Glutamatergic neuron (in vitro differentiated cells): ENCODE measurements around the gene MXD4. TPM values are rescaled to one million over a fixed set of nuclear protein-coding genes. Genes with fewer than 3 reads are reported as not detected.

Experiments
- DNase-seq: peaks from one replicate; pipeline ENCODE4 v3.0.0; 2022
- H3K27ac Mint-ChIP-seq: one replicate; pipeline ENCODE4 v1.8.0; 2020; ENCODE audit warnings: mild to moderate bottlenecking, mixed read lengths, inconsistent platforms; ENCODE audit not compliant: unreplicated experiment
- H3K27me3 Mint-ChIP-seq: one replicate; pipeline ENCODE4 v1.8.0; 2020; ENCODE audit warnings: mild to moderate bottlenecking, moderate library complexity, mixed read lengths, inconsistent platforms; ENCODE audit not compliant: unreplicated experiment
- H3K36me3 Mint-ChIP-seq: one replicate; pipeline ENCODE4 v1.8.0; 2020; ENCODE audit warnings: mild to moderate bottlenecking, mixed read lengths, inconsistent platforms; ENCODE audit not compliant: unreplicated experiment
- H3K4me1 Mint-ChIP-seq: one replicate; pipeline ENCODE4 v1.8.0; 2020; ENCODE audit warnings: mild to moderate bottlenecking, low read depth, mixed read lengths, inconsistent platforms; ENCODE audit not compliant: unreplicated experiment
- H3K4me3 Mint-ChIP-seq: one replicate; pipeline ENCODE4 v1.8.0; 2020; ENCODE audit warnings: mild to moderate bottlenecking, mixed read lengths, inconsistent platforms; ENCODE audit not compliant: unreplicated experiment
- H3K9me3 Mint-ChIP-seq: one replicate; pipeline ENCODE4 v1.8.0; 2020; ENCODE audit warnings: mild to moderate bottlenecking, moderate library complexity, mixed read lengths, inconsistent platforms; ENCODE audit not compliant: unreplicated experiment
- total RNA-seq: library from RNA; stranded (reverse); fragmentation: NEBNext Ultra II Directional; extraction: Animal tissue kit (Norgen Biotek cat#: 25700); gene quantifications from one replicate; pipeline ENCODE4 v1.2.1, GENCODE V29; 2021; ENCODE audit not compliant: unreplicated experiment
- TF ChIP-seq, protein P1 (sequence below): fragments of 200-600 bp; sonication (generic); IDR thresholded peaks from one replicate; pipeline ENCODE4 v1.5.0; 2021; ENCODE audit not compliant: partially characterized antibody, unreplicated experiment

The MXD4 gene
- total RNA-seq, 1 donor from 2014 or later = 143 TPM

DNA sequence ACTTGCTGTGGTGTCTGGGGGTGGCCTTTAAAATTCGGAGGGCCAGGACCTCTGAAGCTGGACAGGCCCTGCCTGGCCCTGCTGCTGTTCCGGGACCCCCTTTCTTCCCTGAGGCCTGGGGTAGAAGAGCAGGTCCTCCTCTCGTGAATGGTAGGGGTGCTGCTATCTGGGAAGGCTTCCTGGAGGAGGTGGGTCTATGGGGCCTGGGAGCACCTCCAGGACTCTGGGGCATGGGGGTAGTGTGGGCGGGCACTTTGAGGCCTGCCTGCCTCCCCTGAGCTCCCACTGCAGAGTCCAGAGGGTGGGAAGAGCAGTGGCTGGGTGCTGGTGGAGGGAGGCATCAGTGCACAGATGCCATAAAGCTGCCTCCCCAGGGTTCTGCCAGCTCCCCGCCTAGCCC, 4.9 kb upstream of the MXD4 start:
- H3K9me3 Mint-ChIP-seq = peaks cover 1% of the 10 kb centered on the region
- TF ChIP-seq, protein P1, sequence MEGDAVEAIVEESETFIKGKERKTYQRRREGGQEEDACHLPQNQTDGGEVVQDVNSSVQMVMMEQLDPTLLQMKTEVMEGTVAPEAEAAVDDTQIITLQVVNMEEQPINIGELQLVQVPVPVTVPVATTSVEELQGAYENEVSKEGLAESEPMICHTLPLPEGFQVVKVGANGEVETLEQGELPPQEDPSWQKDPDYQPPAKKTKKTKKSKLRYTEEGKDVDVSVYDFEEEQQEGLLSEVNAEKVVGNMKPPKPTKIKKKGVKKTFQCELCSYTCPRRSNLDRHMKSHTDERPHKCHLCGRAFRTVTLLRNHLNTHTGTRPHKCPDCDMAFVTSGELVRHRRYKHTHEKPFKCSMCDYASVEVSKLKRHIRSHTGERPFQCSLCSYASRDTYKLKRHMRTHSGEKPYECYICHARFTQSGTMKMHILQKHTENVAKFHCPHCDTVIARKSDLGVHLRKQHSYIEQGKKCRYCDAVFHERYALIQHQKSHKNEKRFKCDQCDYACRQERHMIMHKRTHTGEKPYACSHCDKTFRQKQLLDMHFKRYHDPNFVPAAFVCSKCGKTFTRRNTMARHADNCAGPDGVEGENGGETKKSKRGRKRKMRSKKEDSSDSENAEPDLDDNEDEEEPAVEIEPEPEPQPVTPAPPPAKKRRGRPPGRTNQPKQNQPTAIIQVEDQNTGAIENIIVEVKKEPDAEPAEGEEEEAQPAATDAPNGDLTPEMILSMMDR = no peak

DNA sequence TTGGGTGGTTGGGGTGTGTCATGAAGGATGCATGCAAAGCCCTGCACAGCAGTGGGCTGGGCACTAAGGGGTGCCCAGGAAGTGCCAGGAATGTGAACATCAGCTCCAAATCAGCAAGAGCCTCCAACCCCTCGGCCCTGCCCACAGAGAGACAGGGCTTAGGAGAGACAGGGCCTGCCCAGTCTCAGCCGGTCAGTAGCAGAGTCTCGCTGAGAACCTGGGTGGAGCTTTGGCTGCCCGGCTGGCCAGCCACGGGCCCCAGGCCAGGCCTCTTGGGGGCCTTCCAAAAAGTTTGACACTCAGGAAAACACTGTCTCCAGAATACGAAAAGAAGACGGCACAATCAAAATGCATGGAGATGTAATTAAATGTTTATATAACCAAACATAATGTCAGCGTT, 4.3 kb upstream of the MXD4 start:
- DNase-seq = no peak
- H3K4me3 Mint-ChIP-seq = no peak overlapping the region
- H3K9me3 Mint-ChIP-seq = peaks cover 1% of the 10 kb centered on the region
- no peak overlapping the region for H3K27ac Mint-ChIP-seq
- TF ChIP-seq, protein P1 = no peak
- peaks cover 8% of the 10 kb centered on the region for H3K4me1 Mint-ChIP-seq
- peaks cover 1% of the 10 kb centered on the region for H3K27me3 Mint-ChIP-seq
- H3K36me3 Mint-ChIP-seq = no peaks in the 10 kb centered on the region

More for the DNA sequence above, 4.9 kb upstream of the MXD4 start:
- H3K36me3 Mint-ChIP-seq = no peaks in the 10 kb centered on the region
- peaks cover 8% of the 10 kb centered on the region for H3K4me1 Mint-ChIP-seq
- no peak overlapping the region for H3K4me3 Mint-ChIP-seq
- DNase-seq = no peak
- H3K27me3 Mint-ChIP-seq = peaks cover 1% of the 10 kb centered on the region
- no peak overlapping the region for H3K27ac Mint-ChIP-seq

DNA sequence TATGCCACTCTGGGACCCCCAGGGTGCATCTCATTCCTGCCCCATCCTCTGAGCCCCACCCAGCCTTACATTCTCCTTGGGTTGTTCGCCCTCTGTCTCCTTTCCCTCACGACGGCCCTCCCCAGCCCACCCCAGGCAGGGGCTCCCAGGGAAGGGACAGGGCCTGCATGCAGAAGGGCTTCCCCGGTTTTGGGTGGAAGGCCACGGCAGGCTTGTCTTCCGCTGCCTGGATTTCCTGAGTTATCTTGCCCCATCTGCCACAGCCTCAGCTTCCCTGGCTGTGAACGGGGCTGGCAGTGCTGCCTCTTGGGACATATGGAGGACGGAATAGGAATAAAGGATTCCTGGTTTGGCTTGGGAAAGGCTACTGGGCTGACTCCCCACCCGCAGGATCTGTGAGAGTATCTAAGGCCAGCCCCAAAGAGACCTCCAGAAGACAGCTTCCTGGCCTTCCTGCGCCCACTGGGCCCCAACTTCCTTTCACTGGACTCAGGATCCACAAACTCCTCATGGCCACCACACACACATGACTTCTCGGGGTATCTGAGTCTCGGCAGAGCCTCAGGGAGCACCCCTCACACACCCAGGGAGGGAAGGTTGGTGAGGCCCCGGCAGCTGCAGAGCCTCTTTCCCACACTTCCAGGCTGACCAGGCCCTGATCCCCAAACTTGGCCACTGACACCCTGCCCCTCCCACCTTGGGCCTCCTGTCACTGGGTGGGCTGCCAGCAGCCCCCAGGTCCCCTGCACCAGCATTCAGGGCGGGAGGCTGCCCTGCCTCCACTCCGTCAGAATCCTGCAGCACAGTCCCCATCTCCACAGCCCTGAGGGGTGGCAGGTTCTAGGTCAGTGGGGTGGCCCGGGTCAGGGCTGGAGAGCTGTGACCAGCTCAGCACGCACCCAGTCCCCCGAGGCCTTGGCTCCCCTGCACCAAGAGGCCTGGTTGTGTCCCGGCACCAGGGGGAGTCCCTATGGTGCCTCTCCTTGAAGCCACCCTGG, 3.5 kb upstream of the MXD4 start:
- TF ChIP-seq, protein P1 = no peak
- no peak overlapping the region for H3K4me3 Mint-ChIP-seq
- no peak overlapping the region for H3K27ac Mint-ChIP-seq
- H3K27me3 Mint-ChIP-seq = peaks cover 1% of the 10 kb centered on the region
- H3K4me1 Mint-ChIP-seq = peaks cover 8% of the 10 kb centered on the region
- no peaks in the 10 kb centered on the region for H3K36me3 Mint-ChIP-seq
- H3K9me3 Mint-ChIP-seq = peaks cover 1% of the 10 kb centered on the region
- no peak for DNase-seq

DNA sequence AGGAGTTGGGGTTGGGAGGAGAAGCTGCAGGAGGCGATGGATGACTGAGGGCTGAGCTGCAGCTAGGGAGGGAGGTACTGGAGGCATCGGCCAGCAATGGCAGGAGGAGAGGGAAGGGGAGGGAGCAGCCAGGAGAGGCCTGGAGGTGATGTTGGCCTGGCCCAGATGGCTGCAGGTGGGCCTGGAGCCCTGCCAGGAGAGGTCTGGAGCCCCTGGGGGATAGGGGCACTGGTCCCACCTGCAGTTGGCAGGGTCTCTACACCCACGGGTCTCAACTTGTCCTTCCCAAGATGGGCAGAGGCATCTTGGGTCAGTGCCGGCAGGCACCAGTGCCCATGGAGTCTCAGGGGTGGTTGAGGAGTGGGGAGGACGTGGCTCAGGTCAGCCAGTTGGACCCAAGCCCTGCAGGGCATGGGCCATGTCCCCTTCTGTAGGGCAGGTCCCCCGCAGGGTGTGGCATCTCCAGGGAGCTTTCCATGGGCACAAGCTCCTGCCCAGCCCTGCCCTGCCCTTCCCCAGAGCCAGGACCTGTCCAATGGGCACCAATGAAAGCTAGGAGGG, 2.7 kb upstream of the MXD4 start:
- peaks cover 1% of the 10 kb centered on the region for H3K9me3 Mint-ChIP-seq
- no peaks in the 10 kb centered on the region for H3K36me3 Mint-ChIP-seq
- H3K4me1 Mint-ChIP-seq = peaks cover 8% of the 10 kb centered on the region
- peak; percentile 13 for DNase-seq
- TF ChIP-seq, protein P1 = no peak
- H3K27me3 Mint-ChIP-seq = peaks cover 1% of the 10 kb centered on the region
- H3K27ac Mint-ChIP-seq = no peak overlapping the region
- H3K4me3 Mint-ChIP-seq = no peak overlapping the region

DNA sequence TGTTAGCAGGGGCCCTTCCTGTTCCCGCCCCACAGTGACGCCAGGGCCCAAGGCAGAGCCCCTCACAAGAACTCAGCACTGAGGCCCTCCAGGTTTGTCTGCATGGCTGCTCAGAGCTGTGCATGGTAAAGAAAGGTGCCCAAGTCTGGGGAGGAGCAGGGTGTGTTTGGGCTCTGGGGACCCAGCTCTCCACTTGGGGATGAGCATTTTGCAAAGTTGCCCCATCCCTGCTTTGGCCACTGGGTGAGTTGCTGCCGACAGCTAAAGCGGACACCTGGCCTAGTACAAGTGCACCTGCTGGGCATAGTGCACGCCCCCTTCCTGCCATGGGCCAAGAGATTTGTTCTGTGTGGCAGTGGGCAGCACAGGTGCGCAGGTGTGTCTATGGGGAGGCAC, 2.0 kb upstream of the MXD4 start:
- Mint-ChIP-seq H3K27me3 (peaks cover 1% of the 10 kb centered on the region), H3K36me3 (no peaks in the 10 kb centered on the region), H3K27ac (no peak overlapping the region), H3K4me1 (peaks cover 5% of the 10 kb centered on the region), H3K4me3 (no peak overlapping the region), H3K9me3 (peaks cover 1% of the 10 kb centered on the region)
- DNase-seq = no peak
- TF ChIP-seq, protein P1 = no peak
